ENCODE data around the gene EID3.

GRCh38 chr12:104352106-104352713 lies 48.7 kb downstream of the EID3 start:
- no peak for TF ChIP-seq POLR2A (IDR thresholded peaks at IDR 0.05; ENCODE audit: low read length)
- no peak for TF ChIP-seq CTCF (IDR thresholded peaks at IDR 0.05)
- TF ChIP-seq USF2 (IDR thresholded peaks at IDR 0.05) = no peak
- TF ChIP-seq REST (IDR thresholded peaks at IDR 0.05) = no peak
- TF ChIP-seq CHD2 (IDR thresholded peaks at IDR 0.05; ENCODE audit: low read length, partially characterized antibody) = peak; percentile 17
- no peak for TF ChIP-seq EP300 (IDR thresholded peaks at IDR 0.05)
- TF ChIP-seq SMC3 (IDR thresholded peaks at IDR 0.05) = no peak
- TF ChIP-seq RAD21 (conservative IDR thresholded peaks at IDR 0.05 in 1 of 2, IDR thresholded peaks at IDR 0.05 in 1 of 2) = no peak
- TF ChIP-seq CEBPB (IDR thresholded peaks at IDR 0.05) = no peak
- no peak for TF ChIP-seq ELK1 (IDR thresholded peaks at IDR 0.05; ENCODE audit: low read depth, low read length)
- no peak for TF ChIP-seq HEYL (CRISPR knock-in tag; IDR thresholded peaks at IDR 0.05)
- TF ChIP-seq BCL3 (IDR thresholded peaks at IDR 0.05) = no peak
- TF ChIP-seq EHMT2 (IDR thresholded peaks at IDR 0.05; ENCODE audit: low read depth) = no peak
